PC-9 (cell line): ENCODE results near the gene FNDC10.
"Not testable (repeated sequence)": the region's sequence is repeated elsewhere in the genome, so short reads cannot be mapped to it uniquely, and the experiment has no call there.

ENCODE experiments used
- EZH2 ChIP-seq: fragments of 200-600 bp; sonication (generic); IDR thresholded peaks from 2 replicates; pipeline ENCODE4 v1.8.0; 2017; ENCODE audit warnings: antibody characterized with exemption, low read depth
- TF ChIP-seq, protein P1 (sequence below): fragments of 200-600 bp; sonication (generic); conservative IDR thresholded peaks from 2 replicates; pipeline ENCODE4 v1.6.1; 2017; ENCODE audit warnings: mixed run types, antibody characterized with exemption, mild to moderate bottlenecking, moderate library complexity

DNA sequence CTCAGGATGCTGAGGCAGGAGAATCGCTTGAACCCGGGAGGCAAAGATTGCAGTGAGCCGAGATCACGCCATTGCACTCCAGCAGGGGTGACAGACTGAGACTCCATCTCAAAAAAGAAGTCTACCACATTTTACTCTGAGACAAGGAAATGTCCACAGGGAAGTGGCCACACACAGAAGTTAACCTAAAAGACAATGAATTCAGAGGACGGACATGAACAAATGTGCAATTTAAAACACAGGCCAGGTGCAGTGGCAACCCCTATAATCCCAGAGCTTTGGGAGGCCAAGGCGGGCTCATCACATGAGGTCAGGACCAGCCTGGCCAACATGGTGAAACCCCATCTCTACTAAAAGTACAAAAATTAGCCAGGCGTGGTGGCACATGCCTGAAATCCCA is 42.2 kb downstream of the FNDC10 start:
- TF ChIP-seq, protein P1, sequence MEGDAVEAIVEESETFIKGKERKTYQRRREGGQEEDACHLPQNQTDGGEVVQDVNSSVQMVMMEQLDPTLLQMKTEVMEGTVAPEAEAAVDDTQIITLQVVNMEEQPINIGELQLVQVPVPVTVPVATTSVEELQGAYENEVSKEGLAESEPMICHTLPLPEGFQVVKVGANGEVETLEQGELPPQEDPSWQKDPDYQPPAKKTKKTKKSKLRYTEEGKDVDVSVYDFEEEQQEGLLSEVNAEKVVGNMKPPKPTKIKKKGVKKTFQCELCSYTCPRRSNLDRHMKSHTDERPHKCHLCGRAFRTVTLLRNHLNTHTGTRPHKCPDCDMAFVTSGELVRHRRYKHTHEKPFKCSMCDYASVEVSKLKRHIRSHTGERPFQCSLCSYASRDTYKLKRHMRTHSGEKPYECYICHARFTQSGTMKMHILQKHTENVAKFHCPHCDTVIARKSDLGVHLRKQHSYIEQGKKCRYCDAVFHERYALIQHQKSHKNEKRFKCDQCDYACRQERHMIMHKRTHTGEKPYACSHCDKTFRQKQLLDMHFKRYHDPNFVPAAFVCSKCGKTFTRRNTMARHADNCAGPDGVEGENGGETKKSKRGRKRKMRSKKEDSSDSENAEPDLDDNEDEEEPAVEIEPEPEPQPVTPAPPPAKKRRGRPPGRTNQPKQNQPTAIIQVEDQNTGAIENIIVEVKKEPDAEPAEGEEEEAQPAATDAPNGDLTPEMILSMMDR = not testable (repeated sequence)
- TF ChIP-seq EZH2 = not testable (repeated sequence)
